Mesenchymal stem cell (in vitro differentiated cells and primary cell): ENCODE results near the gene CLCN4.

Experiments
- DNase-seq: peaks from one replicate; pipeline ENCODE4 v3.0.0-alpha.2; 2013
- H2AFZ ChIP-seq: one replicate; pipeline ENCODE4 v1.6.1; 2013; ENCODE audit warnings: low read depth, mild to moderate bottlenecking, control low read depth, inconsistent platforms, low read length, moderate library complexity
- H2AK5ac ChIP-seq: 2 replicates; pipeline ENCODE4 v1.6.1; 2013; ENCODE audit warnings: low read length, moderate library complexity, mild to moderate bottlenecking, inconsistent platforms; ENCODE audit not compliant: severe bottlenecking
- H2BK120ac ChIP-seq: one replicate; pipeline ENCODE4 v1.6.1; 2013; ENCODE audit warnings: low read depth, mild to moderate bottlenecking, inconsistent platforms, low read length, moderate library complexity
- H2BK12ac ChIP-seq, 2 experiments: one replicate each; pipeline ENCODE4 v1.6.1; 2013; ENCODE audit warnings: inconsistent platforms in 2 of 2, low read length in 2 of 2, mild to moderate bottlenecking in 2 of 2, moderate library complexity in 2 of 2, control low read depth in 1 of 2
- H2BK15ac ChIP-seq: one replicate; pipeline ENCODE4 v1.6.1; 2013; ENCODE audit warnings: mild to moderate bottlenecking, low read depth, inconsistent platforms; ENCODE audit not compliant: poor library complexity, severe bottlenecking
- H2BK5ac ChIP-seq: 2 replicates; pipeline ENCODE4 v1.6.1; 2013; ENCODE audit warnings: low read depth, mild to moderate bottlenecking, low read length, control low read depth, inconsistent platforms; ENCODE audit not compliant: poor library complexity, severe bottlenecking
- H3K14ac ChIP-seq, 2 experiments: one replicate each; pipeline ENCODE4 v1.6.1; 2013; ENCODE audit warnings: inconsistent platforms in 2 of 2, low read length in 2 of 2, control low read depth in 1 of 2, mild to moderate bottlenecking in 1 of 2, moderate library complexity in 1 of 2
- H3K18ac ChIP-seq, 2 experiments: one replicate each; pipeline ENCODE4 v1.6.1; 2013; ENCODE audit warnings: inconsistent platforms in 2 of 2, low read length in 2 of 2, control low read depth in 1 of 2, low read depth in 1 of 2, mild to moderate bottlenecking in 1 of 2
- H3K23ac ChIP-seq, 2 experiments: one replicate each; pipeline ENCODE4 v1.6.1; 2013; ENCODE audit warnings: inconsistent platforms in 2 of 2, low read length in 2 of 2, mild to moderate bottlenecking in 2 of 2, moderate library complexity in 2 of 2, control low read depth in 1 of 2
- H3K27ac ChIP-seq: 2 replicates; pipeline ENCODE4 v1.5.1; 2013; ENCODE audit warnings: mild to moderate bottlenecking, moderate library complexity, low read length, control low read depth, inconsistent platforms; ENCODE audit not compliant: poor library complexity, severe bottlenecking
- H3K27me3 ChIP-seq, 2 experiments: 2 replicates each; pipeline versions ENCODE4 v1.6.1 to v1.7.0; 2013; ENCODE audit warnings: low read length in 2 of 2, mild to moderate bottlenecking in 2 of 2, moderate library complexity in 2 of 2, control low read depth in 1 of 2, inconsistent platforms in 1 of 2; ENCODE audit not compliant: control insufficient read depth in 1 of 2, insufficient read depth in 1 of 2
- H3K36me3 ChIP-seq, 2 experiments: 2 replicates each; pipeline versions ENCODE4 v1.6.1 to v1.7.0; 2013; ENCODE audit warnings: low read length in 2 of 2, control low read depth in 1 of 2, inconsistent platforms in 1 of 2, low read depth in 1 of 2, mild to moderate bottlenecking in 1 of 2; ENCODE audit not compliant: insufficient read depth in 2 of 2, control insufficient read depth in 1 of 2
- H3K4ac ChIP-seq, 2 experiments: one replicate each; pipeline ENCODE4 v1.6.1; 2013; ENCODE audit warnings: inconsistent platforms in 2 of 2, low read length in 2 of 2, mild to moderate bottlenecking in 2 of 2, moderate library complexity in 2 of 2, control low read depth in 1 of 2, low read depth in 1 of 2
- H3K4me1 ChIP-seq: 2 replicates; pipeline ENCODE4 v1.6.1; 2013; ENCODE audit warnings: low read depth, low read length, control low read depth; ENCODE audit not compliant: control insufficient read depth, insufficient read depth
- H3K4me2 ChIP-seq: 2 replicates; pipeline ENCODE4 v1.6.1; 2013; ENCODE audit warnings: low read length, mild to moderate bottlenecking, inconsistent platforms; ENCODE audit not compliant: poor library complexity, severe bottlenecking
- H3K4me3 ChIP-seq, 2 experiments: 2 replicates each; pipeline versions ENCODE4 v1.5.1 to v1.7.0; 2013; ENCODE audit warnings: low read length in 2 of 2, mild to moderate bottlenecking in 2 of 2, control low read depth in 1 of 2, low read depth in 1 of 2; ENCODE audit not compliant: insufficient read depth in 1 of 2
- H3K79me1 ChIP-seq: replicated peaks from 2 replicates; pipeline ENCODE4 v1.6.1; 2013; ENCODE audit warnings: mild to moderate bottlenecking, control low read depth, low read length, inconsistent platforms; ENCODE audit not compliant: poor library complexity, severe bottlenecking
- H3K9ac ChIP-seq: 2 replicates; pipeline ENCODE4 v1.7.0; 2013; ENCODE audit warnings: mild to moderate bottlenecking, low read length, moderate library complexity
- H3K9me3 ChIP-seq: 2 replicates; pipeline ENCODE4 v1.7.0; 2013; ENCODE audit warnings: mild to moderate bottlenecking, low read length; ENCODE audit not compliant: control insufficient read depth
- H4K8ac ChIP-seq: one replicate; pipeline ENCODE4 v1.6.1; 2013; ENCODE audit warnings: inconsistent platforms, mild to moderate bottlenecking, low read length, moderate library complexity
- H4K91ac ChIP-seq: one replicate; pipeline ENCODE4 v1.6.1; 2013; ENCODE audit warnings: mild to moderate bottlenecking, low read length, inconsistent platforms
- WGBS: methylation state at CpG from one replicate; pipeline ENCODE4 v1.1.7; 2013; ENCODE audit warnings: mixed read lengths; 5-methylcytosine and 5-hydroxymethylcytosine counted together

Gene CLCN4

GRCh38 chrX:10183760-10184159 is 27.0 kb downstream of the CLCN4 start:
- 95% methylated on average over 3 of the region's 3 CpGs for WGBS
- Histone ChIP-seq H3K14ac (no peak overlapping the region), H2AK5ac (no peak overlapping the region), H3K9me3 (no peaks in the 10 kb centered on the region), H3K36me3 (no peaks in the 10 kb centered on the region), H3K4me3 (no peak overlapping the region), H3K9ac (no peak overlapping the region), H2AFZ (no peak overlapping the region), H3K27ac (no peak overlapping the region), H3K79me1 (no peaks in the 10 kb centered on the region), H2BK12ac (no peak overlapping the region), H4K91ac (no peak overlapping the region), H3K23ac (no peak overlapping the region), H3K4ac (no peak overlapping the region), H4K8ac (no peak overlapping the region), H2BK15ac (no peak overlapping the region), H3K27me3 (peaks cover 0 to 5% of the 10 kb centered on the region in 2 experiments), H2BK120ac (no peak overlapping the region), H3K4me1 (no peaks in the 10 kb centered on the region), H3K4me2 (no peak overlapping the region), H3K18ac (no peak overlapping the region), H2BK5ac (no peak overlapping the region)
- DNase-seq: no peak

DNA sequence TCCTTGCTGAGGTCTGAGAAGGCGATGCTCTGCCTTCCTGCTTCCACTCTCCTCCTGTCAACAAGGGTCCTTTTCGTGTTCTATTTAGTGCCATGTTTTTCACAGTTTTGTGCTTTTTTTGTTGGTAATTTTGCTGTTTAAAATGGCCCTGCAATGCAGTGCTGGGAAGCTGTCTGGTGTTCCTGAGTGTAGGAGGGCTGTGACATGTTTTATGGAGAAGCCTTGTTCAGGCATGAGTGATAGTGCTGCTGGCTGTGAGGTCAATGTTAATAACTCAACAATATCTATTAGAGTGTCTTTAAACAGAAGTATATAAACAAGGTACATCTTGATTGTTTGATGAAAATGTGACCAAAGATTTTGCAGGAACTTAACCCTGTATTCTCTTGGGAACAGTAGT is 27.6 kb downstream of the CLCN4 start:
- Histone ChIP-seq H3K27ac (no peak overlapping the region), H3K79me1 (no peaks in the 10 kb centered on the region), H3K4me1 (no peaks in the 10 kb centered on the region), H2BK5ac (no peak overlapping the region), H3K9me3 (no peaks in the 10 kb centered on the region), H2BK120ac (no peak overlapping the region), H3K18ac (no peak overlapping the region), H2BK12ac (no peak overlapping the region), H2BK15ac (no peak overlapping the region), H3K27me3 (peaks cover 0 to 5% of the 10 kb centered on the region in 2 experiments), H3K9ac (no peak overlapping the region), H3K4me2 (no peak overlapping the region), H4K8ac (no peak overlapping the region), H3K4me3 (no peak overlapping the region), H2AFZ (no peak overlapping the region), H2AK5ac (no peak overlapping the region), H3K23ac (no peak overlapping the region), H3K36me3 (no peaks in the 10 kb centered on the region), H3K14ac (no peak overlapping the region), H3K4ac (no peak overlapping the region), H4K91ac (no peak overlapping the region)
- 81% methylated on average over 2 of the region's 2 CpGs for WGBS
- DNase-seq: no peak

DNA sequence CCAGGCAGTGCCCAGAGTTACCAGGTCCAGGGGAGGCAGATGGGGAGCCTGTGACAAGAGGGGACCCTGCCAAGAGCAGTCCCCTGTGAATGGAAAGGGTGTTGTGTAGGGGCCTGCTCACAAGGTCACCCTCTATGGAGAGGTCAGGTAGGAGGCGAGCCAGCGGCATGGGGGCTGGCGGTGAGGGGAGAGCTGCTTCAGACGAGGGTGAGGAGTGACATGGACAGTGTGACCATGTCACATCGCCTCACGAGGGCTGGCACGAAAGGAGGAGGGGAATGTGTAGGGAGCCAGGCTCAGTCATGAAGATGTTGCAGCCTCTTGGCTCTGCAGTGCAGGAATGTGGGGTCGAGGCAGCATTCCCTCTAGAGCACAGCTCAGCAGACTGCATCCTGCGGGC is 29.6 kb downstream of the CLCN4 start:
- no peak overlapping the region for H2AK5ac ChIP-seq
- H3K4ac ChIP-seq: no peak overlapping the region
- 97% methylated on average over 7 of the region's 9 CpGs for WGBS
- H3K23ac ChIP-seq: no peak overlapping the region
- H3K18ac ChIP-seq: no peak overlapping the region
- no peaks in the 10 kb centered on the region for H3K79me1 ChIP-seq
- H3K4me3 ChIP-seq: no peak overlapping the region
- H3K27ac ChIP-seq: no peak overlapping the region
- H3K9me3 ChIP-seq: no peaks in the 10 kb centered on the region
- H3K27me3 ChIP-seq: peaks cover 0 to 5% of the 10 kb centered on the region in 2 experiments
- H2BK12ac ChIP-seq: no peak overlapping the region
- H3K4me1 ChIP-seq: no peaks in the 10 kb centered on the region
- no peak overlapping the region for H3K14ac ChIP-seq
- no peak for DNase-seq
- no peak overlapping the region for H3K4me2 ChIP-seq
- H4K8ac ChIP-seq: no peak overlapping the region
- no peak overlapping the region for H2BK15ac ChIP-seq
- no peak overlapping the region for H2AFZ ChIP-seq
- no peak overlapping the region for H3K9ac ChIP-seq
- H4K91ac ChIP-seq: no peak overlapping the region
- H3K36me3 ChIP-seq: no peaks in the 10 kb centered on the region
- H2BK120ac ChIP-seq: no peak overlapping the region
- no peak overlapping the region for H2BK5ac ChIP-seq

- Histone ChIP-seq H2BK12ac (no peak overlapping the region), H3K79me1 (no peaks in the 10 kb centered on the region), H4K91ac (no peak overlapping the region), H3K27ac (no peak overlapping the region), H2AFZ (no peak overlapping the region), H3K14ac (no peak overlapping the region), H3K4me3 (no peak overlapping the region), H3K9me3 (no peaks in the 10 kb centered on the region), H3K18ac (no peak overlapping the region), H3K4ac (no peak overlapping the region), H3K4me2 (no peak overlapping the region), H2AK5ac (no peak overlapping the region), H3K9ac (no peak overlapping the region), H2BK15ac (no peak overlapping the region), H2BK120ac (no peak overlapping the region), H3K36me3 (no peaks in the 10 kb centered on the region), H3K27me3 (peaks cover 0 to 5% of the 10 kb centered on the region in 2 experiments), H3K4me1 (no peaks in the 10 kb centered on the region), H4K8ac (no peak overlapping the region), H2BK5ac (no peak overlapping the region), H3K23ac (no peak overlapping the region)
- 93% methylated on average over 5 of the region's 15 CpGs for WGBS
- no peak for DNase-seq
These were observed 30.6 kb downstream of the CLCN4 start for GRCh38 chrX:10187421-10187820.
